K562 (cell line): ENCODE data around the gene ASB2. TPM values are rescaled to one million over a fixed set of nuclear protein-coding genes. Genes with fewer than 3 reads are reported as not detected.

Experiments used
- ATAC-seq: fragments of 200-7000 bp; cut with Tn5 transposase; 3 replicates; pipeline ENCODE4 v1.9.1; 2020; ENCODE audit warnings: moderate library complexity
- BruUV-seq: library from RNA; stranded (reverse); fragments of 400-500 nt; replicated peaks from 2 replicates; lab custom pipeline; 2021; lab: Mats Ljungman, UMichigan
- CTCF ChIA-PET: fragments of 300-600 bp; formaldehyde crosslinking; extraction: SDS; loops from one replicate; lab custom pipeline; 2021; ENCODE audit warnings: low intra/inter-chr PET ratio; lab: Yijun Ruan, JAX
- POLR2A ChIA-PET: fragments of 300-600, 350-650 bp; sonication (Branson Sonifier 250); formaldehyde crosslinking; extraction: SDS; loops from one replicate; lab custom pipeline; 2021; ENCODE audit warnings: antibody characterized with exemption, inconsistent platforms; lab: Yijun Ruan, JAX
- DNase-seq, 4 experiments: peaks; one replicate each; pipeline versions ENCODE4 v3.0.0 to v3.0.0-alpha.2; 2011 to 2018; ENCODE audit warnings: low spot score in 3 of 4, mixed read lengths in 3 of 4; ENCODE audit errors: extremely low read depth in 1 of 4
- FAIRE-seq: peaks from 2 replicates; lab custom pipeline; 2011; peaks lifted over from hg19 to GRCh38; lab: Jason Lieb, UNC
- H2AFZ ChIP-seq: 2 replicates; pipeline ENCODE4 v1.6.0; 2011; ENCODE audit warnings: low read depth, low read length, control low read depth, inconsistent platforms
- H3K27ac ChIP-seq: fragments of 200-600 bp; 3 replicates; pipeline ENCODE4 v1.8.0; 2011; ENCODE audit warnings: low read depth, mild to moderate bottlenecking, control low read depth, inconsistent platforms, low read length, moderate library complexity, mixed read lengths; ENCODE audit errors: extremely low read depth
- H3K27me3 ChIP-seq, 2 experiments: fragments of 300-600 bp in 1 of 2; 2 replicates in 1 of 2; 3 replicates in 1 of 2; pipeline versions ENCODE4 v1.6.0 to v1.8.0; 2011; ENCODE audit warnings: inconsistent platforms in 2 of 2, low read length in 2 of 2, mild to moderate bottlenecking in 1 of 2, mixed read lengths in 1 of 2, moderate library complexity in 1 of 2; ENCODE audit not compliant: control insufficient read depth in 2 of 2, insufficient read depth in 2 of 2
- H3K36me3 ChIP-seq: fragments of 300-600 bp; 3 replicates; pipeline ENCODE4 v1.8.0; 2011; ENCODE audit warnings: mild to moderate bottlenecking, low read length, inconsistent platforms; ENCODE audit not compliant: control insufficient read depth, insufficient read depth
- H3K4me1 ChIP-seq, 2 experiments: fragments of 200-600 bp in 1 of 2; replicated peaks in 1 of 2; 2 replicates in 1 of 2; 3 replicates in 1 of 2; pipeline versions ENCODE4 v1.5.1 to v1.8.0; 2011; ENCODE audit warnings: inconsistent platforms in 2 of 2, low read length in 2 of 2, mild to moderate bottlenecking in 1 of 2, mixed read lengths in 1 of 2, moderate library complexity in 1 of 2; ENCODE audit not compliant: control insufficient read depth in 2 of 2, insufficient read depth in 2 of 2
- H3K4me2 ChIP-seq: 2 replicates; pipeline ENCODE4 v1.6.1; 2011; ENCODE audit warnings: low read length, control low read depth, inconsistent platforms, mixed read lengths; ENCODE audit not compliant: insufficient read depth
- H3K4me3 ChIP-seq: fragments of 200-600 bp; sonication (generic), shearing (Covaris generic); 2 replicates; pipeline ENCODE4 v1.5.1; 2016; ENCODE audit warnings: control low read depth, inconsistent platforms
- H3K79me2 ChIP-seq: fragments of 200-600 bp; 3 replicates; pipeline ENCODE4 v1.8.0; 2011; ENCODE audit warnings: low read length, inconsistent platforms; ENCODE audit not compliant: control insufficient read depth, insufficient read depth
- H3K9ac ChIP-seq, 2 experiments: 2 replicates each; pipeline versions ENCODE4 v1.6.0 to v1.6.1; 2011; ENCODE audit warnings: low read depth in 2 of 2, low read length in 2 of 2, control low read depth in 1 of 2, inconsistent platforms in 1 of 2, mild to moderate bottlenecking in 1 of 2, mixed read lengths in 1 of 2; ENCODE audit not compliant: insufficient read depth in 1 of 2
- H3K9me1 ChIP-seq: one replicate; pipeline ENCODE4 v1.6.0; 2011; ENCODE audit warnings: inconsistent platforms, mild to moderate bottlenecking, low read length, moderate library complexity; ENCODE audit not compliant: control insufficient read depth, insufficient read depth
- H3K9me3 ChIP-seq: replicated peaks from 2 replicates; pipeline ENCODE4 v1.5.1; 2011; ENCODE audit warnings: low read depth, low read length, inconsistent platforms; ENCODE audit not compliant: control insufficient read depth, insufficient read depth
- H4K20me1 ChIP-seq: replicated peaks from 2 replicates; pipeline ENCODE4 v1.6.1; 2011; ENCODE audit warnings: low read length, inconsistent platforms, mixed read lengths; ENCODE audit not compliant: control insufficient read depth, insufficient read depth
- ARID1B ChIP-seq: fragments of 450-650 bp; IDR thresholded peaks from 2 replicates; pipeline ENCODE4 v1.6.1; 2016; ENCODE audit warnings: antibody characterized with exemption, mild to moderate bottlenecking, inconsistent platforms
- CBX5 ChIP-seq: IDR thresholded peaks from 2 replicates; pipeline ENCODE4 v1.6.1; 2014; ENCODE audit warnings: low read depth, borderline replicate concordance
- FOXP4 ChIP-seq: sonication (generic); formaldehyde crosslinking; IDR thresholded peaks from 2 replicates; pipeline ENCODE4 v1.8.0; 2022; ENCODE audit warnings: mild to moderate bottlenecking, missing genetic modification reagents, borderline replicate concordance
- KHSRP ChIP-seq: fragments of 450-650 bp; IDR thresholded peaks from 2 replicates; pipeline ENCODE4 v1.6.1; 2017
- ZC3H4 ChIP-seq: sonication (generic); formaldehyde crosslinking; IDR thresholded peaks from 2 replicates; pipeline ENCODE4 v1.9.0; 2021; ENCODE audit warnings: missing genetic modification reagents, borderline replicate concordance
- WGBS: fragments of 100-300 bp; shearing (Covaris generic); methylation state at CpG from one replicate; pipeline ENCODE4 v1.1.6; 2016; ENCODE audit warnings: low coverage, mixed read lengths; ENCODE audit not compliant: insufficient coverage; ENCODE audit errors: missing lambda C conversion rate; 5-methylcytosine and 5-hydroxymethylcytosine counted together
- in situ Hi-C: fragments of 300-500 bp; cut with MboI; formaldehyde crosslinking; loops from 4 replicates; pipeline ENCODE4 v1.15.0; 2018; ENCODE audit warnings: inconsistent platforms, mixed read lengths
- intact Hi-C: fragments of 100-400 bp; cut with micrococcal nuclease; formaldehyde crosslinking; loops from 2 replicates; pipeline ENCODE4 v1.14.2; 2022
- polyA plus RNA-seq, 8 experiments: library from polyadenylated mRNA; depleted of rRNA in 4 of 8; stranded (reverse) in 5 of 8; unstranded in 3 of 8; fragments of >200 nt; fragmentation: Nextera tagmentation in 2 of 8; fragmentation: Illumina TruSeq in 1 of 8; extraction: Ambion mirVana in 2 of 8; extraction: Trizol in 1 of 8; gene quantifications; 2 replicates each; pipeline versions ENCODE4 v1.2.1 to v1.2.3, GENCODE V29; 2011 to 2014; ENCODE audit warnings: inconsistent platforms in 1 of 8, missing spikeins in 1 of 8
- total RNA-seq, 7 experiments: library from RNA; depleted of rRNA in 6 of 7; stranded (reverse); fragments of >200 nt in 6 of 7; fragmentation: Illumina TruSeq in 2 of 7; extraction: Trizol in 2 of 7; gene quantifications; 2 replicates each; pipeline versions ENCODE4 v1.2.1 to v1.2.3, GENCODE V29; 2011 to 2021; ENCODE audit warnings: low replicate concordance in 1 of 7

Gene ASB2
- total and polyA plus RNA-seq, 9 of the 15 experiments (the other 6 are each of a cell fraction or from before 2014, with no cell fraction given), result not detected

- ChIA-PET POLR2A (no interaction called here), CTCF (no interaction called here)
- FAIRE-seq, result no peak
- no peak overlapping the region for H3K27ac ChIP-seq
- in situ Hi-C loops, result no loop called here
- no peaks in the 10 kb centered on the region for H4K20me1 ChIP-seq
- H3K4me3 ChIP-seq, result no peak overlapping the region
- 7% methylated on average over 2 of the region's 4 CpGs for WGBS
- intact Hi-C loops, result no loop called here
- DNase-seq, result no peak
- no peaks in the 10 kb centered on the region for H3K27me3 ChIP-seq
- H3K79me2 ChIP-seq, result no peaks in the 10 kb centered on the region
- no peak overlapping the region for H3K9ac ChIP-seq
- H3K4me2 ChIP-seq, result no peak overlapping the region
- H3K9me3 ChIP-seq, result no peaks in the 10 kb centered on the region
- TF ChIP-seq FOXP4 (CRISPR knock-in tag), result no peak
- no peak for TF ChIP-seq KHSRP
- TF ChIP-seq ZC3H4 (CRISPR knock-in tag), result no peak
- no peak for TF ChIP-seq ARID1B
- no peak for TF ChIP-seq CBX5
- BruUV-seq, result no TSS peak
- no peak for ATAC-seq
- no peaks in the 10 kb centered on the region for H3K4me1 ChIP-seq
- H3K9me1 ChIP-seq, result no peaks in the 10 kb centered on the region
- H2AFZ ChIP-seq, result no peak overlapping the region
- H3K36me3 ChIP-seq, result no peaks in the 10 kb centered on the region
Measured at GRCh38 chr14:93914278-93914677, 62.1 kb downstream of the ASB2 start.
